B cell (primary cell): ENCODE data around the gene EBPL. TPM values are rescaled to one million over a fixed set of nuclear protein-coding genes. Genes with fewer than 3 reads are reported as not detected.

Experiments
- ATAC-seq: fragments of 200-7000 bp; cut with Tn5 transposase; one replicate; pipeline ENCODE4 v1.10.0; 2021; ENCODE audit warnings: low read depth, mild to moderate bottlenecking, moderate number of reproducible peaks, moderate library complexity
- CTCF ChIA-PET: fragments of 350-600 bp; sonication (Branson Sonifier 250); formaldehyde crosslinking; loops from one replicate; lab custom pipeline; 2021; ENCODE audit warnings: antibody characterized with exemption, inconsistent platforms; lab: Charles Lee
- POLR2A ChIA-PET: fragments of 350-600 bp; sonication (Branson Sonifier 250); formaldehyde crosslinking; loops from one replicate; lab custom pipeline; 2021; ENCODE audit warnings: antibody characterized with exemption; lab: Charles Lee
- DNase-seq: peaks from one replicate; pipeline ENCODE4 v3.0.0; 2013
- H2AFZ ChIP-seq: 2 replicates; pipeline ENCODE4 v1.6.1; 2012; ENCODE audit warnings: mild to moderate bottlenecking, low read depth, low read length; ENCODE audit not compliant: insufficient read depth, poor library complexity, severe bottlenecking
- H3K27ac ChIP-seq, 2 donors: 1 replicate in 1 of 2; 2 replicates in 1 of 2; pipeline ENCODE4 v1.5.1; 2012 to 2013; ENCODE audit warnings: low read length in 2 of 2, mild to moderate bottlenecking in 2 of 2, moderate library complexity in 1 of 2
- H3K27me3 ChIP-seq, 4 experiments: fragments of 200-600 bp in 1 of 4; sonication (generic) in 1 of 4; replicated peaks in 1 of 4; 1 replicate in 2 of 4; 2 replicates in 2 of 4; pipeline versions ENCODE4 v1.6.1 to v1.7.0; 2013 to 2016; ENCODE audit warnings: low read length in 3 of 4, mild to moderate bottlenecking in 2 of 4, mixed read lengths in 1 of 4, moderate library complexity in 1 of 4; ENCODE audit not compliant: insufficient read depth in 4 of 4, control insufficient read depth in 3 of 4; ENCODE audit errors: control extremely low read depth in 1 of 4
- H3K36me3 ChIP-seq, 2 experiments: replicated peaks in 1 of 2; 1 replicate in 1 of 2; 2 replicates in 1 of 2; pipeline versions ENCODE4 v1.6.1 to v1.7.1; 2013; ENCODE audit warnings: low read length in 1 of 2; ENCODE audit not compliant: insufficient read depth in 2 of 2, control insufficient read depth in 1 of 2; ENCODE audit errors: control extremely low read depth in 1 of 2, extremely low read depth in 1 of 2
- H3K4me1 ChIP-seq, 2 donors: fragments of 200-600 bp in 1 of 2; sonication (generic) in 1 of 2; 1 replicate in 1 of 2; 2 replicates in 1 of 2; pipeline versions ENCODE4 v1.5.1 to v1.6.1; 2013 to 2017; ENCODE audit warnings: low read length in 2 of 2; ENCODE audit not compliant: control insufficient read depth in 2 of 2, insufficient read depth in 2 of 2
- H3K4me2 ChIP-seq: replicated peaks from 2 replicates; pipeline ENCODE3; 2012; ENCODE audit warnings: mild to moderate bottlenecking, low read depth, low read length; ENCODE audit not compliant: poor library complexity, severe bottlenecking
- H3K4me3 ChIP-seq, 5 experiments: fragments of 200-600 bp in 1 of 5; sonication (generic) in 1 of 5; 1 replicate in 3 of 5; 2 replicates in 2 of 5; pipeline versions ENCODE4 v1.5.1 to v1.7.0; 2011 to 2016; ENCODE audit warnings: low read length in 4 of 5, mild to moderate bottlenecking in 4 of 5, low read depth in 2 of 5, control low read depth in 1 of 5, moderate library complexity in 1 of 5; ENCODE audit not compliant: insufficient read depth in 1 of 5; ENCODE audit errors: control extremely low read depth in 1 of 5, extremely low read depth in 1 of 5
- H3K79me2 ChIP-seq: fragments of 200-600 bp; sonication (generic); one replicate; pipeline ENCODE4 v1.6.0; 2016; ENCODE audit warnings: low read length; ENCODE audit not compliant: control insufficient read depth, insufficient read depth
- H3K9ac ChIP-seq: fragments of 200-600 bp; sonication (generic); 2 replicates; pipeline ENCODE4 v1.6.1; 2017; ENCODE audit warnings: mild to moderate bottlenecking, low read length, moderate library complexity
- H3K9me3 ChIP-seq, 3 donors: one replicate each; pipeline versions ENCODE4 v1.6.1 to v1.7.1; 2013; ENCODE audit warnings: low read length in 2 of 3; ENCODE audit not compliant: control insufficient read depth in 2 of 3, insufficient read depth in 1 of 3; ENCODE audit errors: control extremely low read depth in 1 of 3
- H4K20me1 ChIP-seq: 2 replicates; pipeline ENCODE4 v1.6.0; 2012; ENCODE audit warnings: mild to moderate bottlenecking, low read length; ENCODE audit not compliant: insufficient read depth, control insufficient read depth, poor library complexity, severe bottlenecking
- H3K27ac Mint-ChIP-seq: one replicate; pipeline ENCODE4 v1.8.0; 2021; ENCODE audit warnings: mixed read lengths
- H3K27me3 Mint-ChIP-seq: one replicate; pipeline ENCODE4 v1.8.0; 2021; ENCODE audit warnings: mixed read lengths
- H3K4me1 Mint-ChIP-seq: one replicate; pipeline ENCODE4 v1.8.0; 2021; ENCODE audit warnings: mixed read lengths
- H3K4me3 Mint-ChIP-seq: one replicate; pipeline ENCODE4 v1.8.0; 2021; ENCODE audit warnings: mixed read lengths
- H3K9me3 Mint-ChIP-seq: one replicate; pipeline ENCODE4 v1.8.0; 2022; ENCODE audit warnings: mixed read lengths; ENCODE audit not compliant: insufficient read depth
- EZH2 ChIP-seq: IDR thresholded peaks from 2 replicates; pipeline ENCODE4 v1.6.1; 2012; ENCODE audit warnings: borderline replicate concordance, low read depth, mild to moderate bottlenecking, moderate library complexity, low read length; ENCODE audit not compliant: insufficient read depth, poor library complexity, severe bottlenecking
- WGBS: methylation state at CpG from one replicate; pipeline ENCODE4 v1.1.5; 2013; ENCODE audit warnings: missing lambda C conversion rate; ENCODE audit not compliant: insufficient coverage; 5-methylcytosine and 5-hydroxymethylcytosine counted together
- intact Hi-C: fragments of 100-400 bp; cut with micrococcal nuclease; formaldehyde crosslinking; loops from one replicate; pipeline ENCODE4 v1.10.0; 2022
- polyA plus RNA-seq: library from polyadenylated mRNA; depleted of rRNA; stranded (reverse); fragments of >200 nt; gene quantifications from 2 replicates; pipeline ENCODE4 v1.2.3, GENCODE V29; 2012
- total RNA-seq, 2 donors: library from RNA; stranded (reverse); fragments of 120-200 nt in 1 of 2; gene quantifications; 1 replicate in 1 of 2; 2 replicates in 1 of 2; pipeline versions ENCODE4 v1.2.3 to v1.2.4, GENCODE V29; 2013 to 2022
- TF ChIP-seq, protein P1 (sequence below): fragments of 200-600 bp; IDR thresholded peaks from one replicate; pipeline ENCODE4 v1.8.0; 2022; ENCODE audit warnings: antibody characterized with exemption, mild to moderate bottlenecking

EBPL gene
- total and polyA plus RNA-seq, 2 donors (not counting 1 experiment from before 2014, with no cell fraction given) = 16.0 to 20.1 TPM

GRCh38 chr13:49635599-49636433 is 55.5 kb downstream of the EBPL start:
- Histone ChIP-seq H3K9me3 (peaks cover 0 to 2% (median 0%) of the 10 kb centered on the region in 3 donors), H3K4me3 (peak overlapping the region in 4 of 5 experiments; percentile 41 to 57 (median 50)), H3K36me3 (peaks cover 2 to 6% of the 10 kb centered on the region in 2 experiments), H3K9ac (peak overlapping the region; percentile 64), H2AFZ (peak overlapping the region; percentile 71), H3K4me2 (peak overlapping the region; percentile 68), H3K79me2 (peaks cover 8% of the 10 kb centered on the region), H3K27ac (peak overlapping the region; percentile 58 to 60), H3K27me3 (no peaks in the 10 kb centered on the region), H4K20me1 (peaks cover 8% of the 10 kb centered on the region), H3K4me1 (peaks cover 13 to 19% of the 10 kb centered on the region in 2 donors)
- WGBS = 57% methylated on average over 6 of the region's 10 CpGs
- ATAC-seq = peak; percentile 83
- peak overlapping the region; percentile 78 for H3K4me3 Mint-ChIP-seq
- peak overlapping the region; percentile 87 for H3K27ac Mint-ChIP-seq
- H3K4me1 Mint-ChIP-seq = peaks cover 62% of the 10 kb centered on the region
- no peaks in the 10 kb centered on the region for H3K9me3 Mint-ChIP-seq
- intact Hi-C loops = no loop called here
- CTCF ChIA-PET = no interaction called here
- DNase-seq = peak; percentile 72
- no peak for TF ChIP-seq EZH2
- POLR2A ChIA-PET = no interaction called here
- no peaks in the 10 kb centered on the region for H3K27me3 Mint-ChIP-seq

GRCh38 chr13:49633710-49634109 is 57.6 kb downstream of the EBPL start:
- Histone ChIP-seq H2AFZ (no peak overlapping the region), H3K36me3 (peaks cover 7 to 11% of the 10 kb centered on the region in 2 experiments), H3K9me3 (peaks cover 0 to 9% (median 0%) of the 10 kb centered on the region in 3 donors), H3K27me3 (no peaks in the 10 kb centered on the region), H3K79me2 (peaks cover 27% of the 10 kb centered on the region), H3K9ac (no peak overlapping the region), H3K4me3 (no peak overlapping the region), H3K4me2 (no peak overlapping the region), H4K20me1 (peaks cover 8% of the 10 kb centered on the region), H3K4me1 (peaks cover 25 to 32% of the 10 kb centered on the region in 2 donors), H3K27ac (no peak overlapping the region)
- CTCF ChIA-PET = no interaction called here
- Mint-ChIP-seq H3K4me3 (no peak overlapping the region), H3K27me3 (no peaks in the 10 kb centered on the region), H3K9me3 (no peaks in the 10 kb centered on the region), H3K27ac (peak overlapping the region; percentile 3), H3K4me1 (peaks cover 74% of the 10 kb centered on the region)
- no peak for TF ChIP-seq EZH2
- TF ChIP-seq, protein P1, sequence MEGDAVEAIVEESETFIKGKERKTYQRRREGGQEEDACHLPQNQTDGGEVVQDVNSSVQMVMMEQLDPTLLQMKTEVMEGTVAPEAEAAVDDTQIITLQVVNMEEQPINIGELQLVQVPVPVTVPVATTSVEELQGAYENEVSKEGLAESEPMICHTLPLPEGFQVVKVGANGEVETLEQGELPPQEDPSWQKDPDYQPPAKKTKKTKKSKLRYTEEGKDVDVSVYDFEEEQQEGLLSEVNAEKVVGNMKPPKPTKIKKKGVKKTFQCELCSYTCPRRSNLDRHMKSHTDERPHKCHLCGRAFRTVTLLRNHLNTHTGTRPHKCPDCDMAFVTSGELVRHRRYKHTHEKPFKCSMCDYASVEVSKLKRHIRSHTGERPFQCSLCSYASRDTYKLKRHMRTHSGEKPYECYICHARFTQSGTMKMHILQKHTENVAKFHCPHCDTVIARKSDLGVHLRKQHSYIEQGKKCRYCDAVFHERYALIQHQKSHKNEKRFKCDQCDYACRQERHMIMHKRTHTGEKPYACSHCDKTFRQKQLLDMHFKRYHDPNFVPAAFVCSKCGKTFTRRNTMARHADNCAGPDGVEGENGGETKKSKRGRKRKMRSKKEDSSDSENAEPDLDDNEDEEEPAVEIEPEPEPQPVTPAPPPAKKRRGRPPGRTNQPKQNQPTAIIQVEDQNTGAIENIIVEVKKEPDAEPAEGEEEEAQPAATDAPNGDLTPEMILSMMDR = no peak
- ATAC-seq (no peak), DNase-seq (no peak)
- POLR2A ChIA-PET = no interaction called here
- 100% methylated on average over 3 of the region's 4 CpGs for WGBS
- intact Hi-C loops = no loop called here
